ENCODE results near the gene COL16A1.

GRCh38 chr1:31620631-31621497, 83.0 kb downstream of the COL16A1 start:
- TF ChIP-seq CTCF (IDR thresholded peaks at IDR 0.05) (no peak), POLR2A (IDR thresholded peaks at IDR 0.05) (no peak)
